T-helper 1 cell treated with Interleukin-12 subunit alpha and Interleukin-12 subunit beta and Interleukin-4 antibody, amounts not matched to agents 30 μg/mL and 1 μg/mL, for 36 hours (primary cell): ENCODE data around the gene PNRC1.
"Not testable (repeated sequence)": the region's sequence is repeated elsewhere in the genome, so short reads cannot be mapped to it uniquely, and the experiment has no call there.

Experiments
- H3K27ac Mint-ChIP-seq: one replicate; pipeline ENCODE4 v1.8.0; 2021; ENCODE audit warnings: mild to moderate bottlenecking, mixed read lengths
- H3K27me3 Mint-ChIP-seq: one replicate; pipeline ENCODE4 v1.8.0; 2021; ENCODE audit warnings: low read depth, mixed read lengths
- H3K36me3 Mint-ChIP-seq: one replicate; pipeline ENCODE4 v1.8.0; 2021; ENCODE audit warnings: low read depth, mixed read lengths
- H3K4me1 Mint-ChIP-seq: one replicate; pipeline ENCODE4 v1.8.0; 2021; ENCODE audit warnings: low read depth, mixed read lengths
- H3K4me3 Mint-ChIP-seq: one replicate; pipeline ENCODE4 v1.8.0; 2021; ENCODE audit warnings: mild to moderate bottlenecking, moderate library complexity, mixed read lengths
- H3K9me3 Mint-ChIP-seq: one replicate; pipeline ENCODE4 v1.8.0; 2021; ENCODE audit warnings: mixed read lengths

The PNRC1 gene

GRCh38 chr6:89110284-89110683, 29.7 kb downstream of the PNRC1 start:
- Mint-ChIP-seq H3K36me3 (no peaks in the 10 kb centered on the region), H3K4me3 (no peak overlapping the region), H3K27me3 (peaks cover 12% of the 10 kb centered on the region), H3K27ac (no peak overlapping the region), H3K9me3 (no peaks in the 10 kb centered on the region), H3K4me1 (no peaks in the 10 kb centered on the region)

- H3K4me3 Mint-ChIP-seq, result no peak overlapping the region
- peaks cover 25% of the 10 kb centered on the region for H3K27me3 Mint-ChIP-seq
- H3K27ac Mint-ChIP-seq, result no peak overlapping the region
- H3K4me1 Mint-ChIP-seq, result peaks cover 2% of the 10 kb centered on the region
- H3K9me3 Mint-ChIP-seq, result no peaks in the 10 kb centered on the region
- H3K36me3 Mint-ChIP-seq, result no peaks in the 10 kb centered on the region
Measured at GRCh38 chr6:89111933-89112332, 31.4 kb downstream of the PNRC1 start.

GRCh38 chr6:89116702-89117101, 36.2 kb downstream of the PNRC1 start:
- Mint-ChIP-seq H3K27me3 (peaks cover 40% of the 10 kb centered on the region), H3K27ac (no peak overlapping the region), H3K36me3 (peaks cover 2% of the 10 kb centered on the region), H3K9me3 (no peaks in the 10 kb centered on the region), H3K4me1 (peaks cover 6% of the 10 kb centered on the region), H3K4me3 (peak overlapping the region; percentile 64)

- peak within 1 kb of the TSS; percentile 66 for H3K4me3 Mint-ChIP-seq
Measured at GRCh38 chr6:89117211-89118108, 36.9 kb downstream of the PNRC1 start, which contains the start of gene SRSF12. Gene SRSF12 (minus strand): TSS chr6:89118071. CDS start chr6:89117887, 184 bp downstream.

GRCh38 chr6:89118931-89119330, 38.4 kb downstream of the PNRC1 start:
- Mint-ChIP-seq H3K27me3 (peaks cover 44% of the 10 kb centered on the region), H3K4me1 (peaks cover 6% of the 10 kb centered on the region), H3K4me3 (peak overlapping the region; percentile 66), H3K27ac (no peak overlapping the region), H3K9me3 (no peaks in the 10 kb centered on the region), H3K36me3 (peaks cover 2% of the 10 kb centered on the region)

More at GRCh38 chr6:89117211-89118108, 36.9 kb downstream of the PNRC1 start, which contains the start of gene SRSF12:
- H3K27ac Mint-ChIP-seq, result no peak within 1 kb of the TSS
- peaks cover 44% of the 10 kb centered on the region for H3K27me3 Mint-ChIP-seq
- H3K36me3 Mint-ChIP-seq, result peaks cover 2% of the 10 kb centered on the region
- H3K4me1 Mint-ChIP-seq, result peaks cover 6% of the 10 kb centered on the region
- no peaks in the 10 kb centered on the region for H3K9me3 Mint-ChIP-seq

GRCh38 chr6:89120371-89120770, 39.8 kb downstream of the PNRC1 start:
- peaks cover 6% of the 10 kb centered on the region for H3K4me1 Mint-ChIP-seq
- no peak overlapping the region for H3K27ac Mint-ChIP-seq
- H3K36me3 Mint-ChIP-seq, result peaks cover 2% of the 10 kb centered on the region
- peaks cover 44% of the 10 kb centered on the region for H3K27me3 Mint-ChIP-seq
- H3K4me3 Mint-ChIP-seq, result no peak overlapping the region
- H3K9me3 Mint-ChIP-seq, result no peaks in the 10 kb centered on the region

DNA sequence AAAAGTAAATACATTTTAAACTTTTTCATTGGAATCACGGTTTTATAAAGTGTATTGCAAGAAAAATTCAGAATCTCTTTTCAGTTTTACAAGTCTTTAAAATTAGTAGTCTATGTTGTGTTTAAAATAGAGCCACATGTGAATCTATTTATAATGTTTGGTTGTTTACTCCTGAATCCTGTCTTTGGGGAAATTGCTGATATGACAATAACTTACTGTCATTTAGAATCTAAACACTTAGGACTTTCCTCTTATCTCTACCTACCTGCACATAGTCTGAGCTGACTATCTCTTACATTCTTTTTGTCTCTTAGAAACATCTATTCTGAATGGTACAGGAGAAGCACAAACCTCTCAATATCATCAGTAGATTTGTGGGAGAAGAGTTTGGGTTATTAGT, 41.4 kb downstream of the PNRC1 start:
- Mint-ChIP-seq H3K4me3 (no peak overlapping the region), H3K9me3 (no peaks in the 10 kb centered on the region), H3K27ac (no peak overlapping the region), H3K4me1 (peaks cover 4% of the 10 kb centered on the region), H3K36me3 (peaks cover 2% of the 10 kb centered on the region), H3K27me3 (peaks cover 29% of the 10 kb centered on the region)

DNA sequence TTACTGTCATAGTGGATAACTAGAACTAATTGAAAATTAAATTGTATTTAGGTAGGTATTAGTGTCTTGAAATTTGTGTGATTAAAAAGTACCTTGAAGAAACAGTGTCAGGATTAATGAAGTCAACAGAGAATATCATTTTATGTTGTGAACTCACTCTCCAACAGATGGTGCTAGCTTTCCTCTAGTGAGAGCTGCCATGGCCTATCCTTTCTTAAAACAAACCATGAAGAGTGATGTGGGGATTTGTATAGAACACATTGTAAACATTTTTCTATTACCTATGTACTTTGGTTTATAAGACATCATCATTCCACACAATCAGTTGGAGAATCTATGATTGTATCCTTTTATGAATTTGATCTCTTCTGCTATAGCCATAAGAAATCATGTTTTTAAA, 42.1 kb downstream of the PNRC1 start:
- Mint-ChIP-seq H3K27me3 (peaks cover 25% of the 10 kb centered on the region), H3K36me3 (peaks cover 2% of the 10 kb centered on the region), H3K4me3 (no peak overlapping the region), H3K4me1 (no peaks in the 10 kb centered on the region), H3K9me3 (no peaks in the 10 kb centered on the region), H3K27ac (no peak overlapping the region)

DNA sequence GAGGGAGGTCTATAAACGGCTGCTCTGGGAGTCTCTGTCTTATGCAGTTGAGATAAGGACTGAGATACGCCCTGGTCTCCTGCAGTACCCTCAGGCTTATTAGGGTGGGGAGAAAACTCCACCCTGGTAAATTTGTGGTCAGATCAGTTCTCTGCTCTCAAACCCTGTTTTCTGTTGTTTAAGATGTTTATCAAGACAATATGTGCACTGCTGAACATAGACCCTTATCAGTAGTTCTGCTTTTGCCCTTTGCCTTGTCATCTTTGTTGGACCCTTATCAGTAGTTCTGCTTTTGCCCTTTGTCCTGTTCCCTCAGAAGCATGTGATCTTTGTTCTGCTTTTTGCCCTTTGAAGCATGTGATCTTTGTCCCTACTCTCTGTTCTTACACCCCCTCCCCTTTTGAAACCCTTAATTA, 47.7 kb downstream of the PNRC1 start:
- not testable (repeated sequence) for H3K36me3 Mint-ChIP-seq, H3K4me1 Mint-ChIP-seq, H3K4me3 Mint-ChIP-seq, H3K27me3 Mint-ChIP-seq, H3K27ac Mint-ChIP-seq, H3K9me3 Mint-ChIP-seq

GRCh38 chr6:89131599-89131998, 51.0 kb downstream of the PNRC1 start:
- no peaks in the 10 kb centered on the region for H3K36me3 Mint-ChIP-seq
- peaks cover 6% of the 10 kb centered on the region for H3K9me3 Mint-ChIP-seq
- H3K4me3 Mint-ChIP-seq, result no peak overlapping the region
- H3K27ac Mint-ChIP-seq, result no peak overlapping the region
- H3K4me1 Mint-ChIP-seq, result no peaks in the 10 kb centered on the region
- H3K27me3 Mint-ChIP-seq, result peaks cover 4% of the 10 kb centered on the region

- H3K4me3 Mint-ChIP-seq, result no peak overlapping the region
Measured at GRCh38 chr6:89132057-89132456, 51.5 kb downstream of the PNRC1 start.

DNA sequence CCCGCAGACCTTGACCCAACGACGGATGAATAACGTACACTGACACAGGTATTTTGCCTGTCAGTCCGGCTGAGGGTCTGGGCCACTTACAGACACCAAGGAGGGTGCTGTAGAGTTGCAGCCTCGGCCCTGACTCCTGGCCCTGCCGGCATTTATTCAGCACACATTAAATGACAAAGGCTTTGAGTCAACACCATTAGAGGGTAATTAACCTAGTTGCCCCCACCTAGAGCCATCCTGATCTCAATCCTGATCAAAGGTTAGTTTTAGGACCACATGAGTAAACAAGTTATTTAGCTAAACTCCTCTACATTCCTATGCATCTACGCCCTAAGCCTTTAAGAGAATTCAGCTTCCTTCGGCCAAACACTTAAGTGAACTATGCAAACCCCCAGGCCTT, 53.4 kb downstream of the PNRC1 start:
- no peaks in the 10 kb centered on the region for H3K27me3 Mint-ChIP-seq

More at GRCh38 chr6:89132057-89132456, 51.5 kb downstream of the PNRC1 start:
- H3K4me1 Mint-ChIP-seq, result no peaks in the 10 kb centered on the region
- peaks cover 4% of the 10 kb centered on the region for H3K27me3 Mint-ChIP-seq
- peaks cover 6% of the 10 kb centered on the region for H3K9me3 Mint-ChIP-seq
- H3K27ac Mint-ChIP-seq, result no peak overlapping the region
- no peaks in the 10 kb centered on the region for H3K36me3 Mint-ChIP-seq

DNA sequence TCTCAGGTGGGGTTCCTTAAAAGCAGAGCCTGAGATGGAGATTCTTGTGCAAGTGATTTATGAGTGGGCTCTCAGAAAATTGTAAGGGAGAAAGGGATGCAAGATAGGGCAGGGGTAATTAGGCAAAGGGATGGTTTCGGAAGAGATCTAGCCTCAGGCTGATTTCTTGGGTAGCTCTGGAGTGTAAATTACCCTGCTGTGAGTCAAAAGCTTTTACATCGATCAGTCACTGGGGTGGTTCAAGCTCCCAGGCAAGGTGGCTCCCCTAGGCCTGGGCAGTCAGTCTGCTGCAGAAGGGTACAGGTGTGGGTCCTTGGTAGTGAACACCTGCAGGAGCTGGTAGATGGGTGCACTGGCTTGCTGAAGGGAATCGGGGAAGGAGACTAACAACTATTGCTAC, 54.2 kb downstream of the PNRC1 start:
- Mint-ChIP-seq H3K4me1 (no peaks in the 10 kb centered on the region), H3K36me3 (no peaks in the 10 kb centered on the region), H3K4me3 (no peak overlapping the region), H3K27me3 (no peaks in the 10 kb centered on the region), H3K27ac (no peak overlapping the region), H3K9me3 (no peaks in the 10 kb centered on the region)

More for the DNA sequence above, 53.4 kb downstream of the PNRC1 start:
- no peaks in the 10 kb centered on the region for H3K36me3 Mint-ChIP-seq
- peaks cover under 1% of the 10 kb centered on the region for H3K9me3 Mint-ChIP-seq
- no peak overlapping the region for H3K27ac Mint-ChIP-seq
- H3K4me3 Mint-ChIP-seq, result no peak overlapping the region
- H3K4me1 Mint-ChIP-seq, result no peaks in the 10 kb centered on the region
